ENCODE data around the gene KIR3DL1.
"Not testable (repeated sequence)": the region's sequence is repeated elsewhere in the genome, so short reads cannot be mapped to it uniquely, and the experiment has no call there.

DNA sequence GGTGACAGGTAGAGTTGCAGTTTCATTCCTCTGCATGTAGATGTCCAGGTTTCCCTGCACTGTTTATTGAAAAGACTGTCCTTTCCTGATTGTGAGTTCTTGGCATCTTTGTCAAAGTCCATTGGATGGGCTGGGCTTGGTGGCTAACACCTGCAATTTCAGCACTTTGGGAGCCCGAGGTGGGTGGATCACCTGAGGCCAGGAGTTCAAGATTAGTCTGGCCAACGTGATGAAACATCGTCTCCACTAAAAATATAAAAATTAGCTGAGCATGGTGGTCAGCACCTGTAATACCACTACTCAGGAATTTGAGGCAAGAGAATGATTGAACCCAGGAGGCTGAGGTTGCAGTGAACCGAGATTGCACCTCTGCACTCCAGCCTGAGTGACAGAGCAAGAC, 38.4 kb upstream of the KIR3DL1 start:
- TF ChIP-seq, protein P1, sequence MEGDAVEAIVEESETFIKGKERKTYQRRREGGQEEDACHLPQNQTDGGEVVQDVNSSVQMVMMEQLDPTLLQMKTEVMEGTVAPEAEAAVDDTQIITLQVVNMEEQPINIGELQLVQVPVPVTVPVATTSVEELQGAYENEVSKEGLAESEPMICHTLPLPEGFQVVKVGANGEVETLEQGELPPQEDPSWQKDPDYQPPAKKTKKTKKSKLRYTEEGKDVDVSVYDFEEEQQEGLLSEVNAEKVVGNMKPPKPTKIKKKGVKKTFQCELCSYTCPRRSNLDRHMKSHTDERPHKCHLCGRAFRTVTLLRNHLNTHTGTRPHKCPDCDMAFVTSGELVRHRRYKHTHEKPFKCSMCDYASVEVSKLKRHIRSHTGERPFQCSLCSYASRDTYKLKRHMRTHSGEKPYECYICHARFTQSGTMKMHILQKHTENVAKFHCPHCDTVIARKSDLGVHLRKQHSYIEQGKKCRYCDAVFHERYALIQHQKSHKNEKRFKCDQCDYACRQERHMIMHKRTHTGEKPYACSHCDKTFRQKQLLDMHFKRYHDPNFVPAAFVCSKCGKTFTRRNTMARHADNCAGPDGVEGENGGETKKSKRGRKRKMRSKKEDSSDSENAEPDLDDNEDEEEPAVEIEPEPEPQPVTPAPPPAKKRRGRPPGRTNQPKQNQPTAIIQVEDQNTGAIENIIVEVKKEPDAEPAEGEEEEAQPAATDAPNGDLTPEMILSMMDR (conservative IDR thresholded peaks at IDR 0.05; ENCODE audit: low read depth in 2 of 2): not testable (repeated sequence)
- TF ChIP-seq EZH2 (IDR thresholded peaks at IDR 0.05; ENCODE audit: low read depth, unreplicated experiment); POLR2AphosphoS5 (IDR thresholded peaks at IDR 0.05; ENCODE audit: low read depth); EZH2phosphoT487 (IDR thresholded peaks at IDR 0.05; ENCODE audit: unreplicated experiment); STAT1 (IDR thresholded peaks at IDR 0.05; ENCODE audit: unreplicated experiment); CREB1 (CRISPR knock-in tag; IDR thresholded peaks at IDR 0.05; ENCODE audit: low read depth); ZNF331 (CRISPR knock-in tag; IDR thresholded peaks at IDR 0.05; ENCODE audit: low read depth); JUNB (IDR thresholded peaks at IDR 0.05; ENCODE audit: unreplicated experiment); ZNF114 (CRISPR knock-in tag; IDR thresholded peaks at IDR 0.05); NANOG (IDR thresholded peaks at IDR 0.05; ENCODE audit: borderline replicate concordance): not testable (repeated sequence)
- TF ChIP-seq, protein P2, sequence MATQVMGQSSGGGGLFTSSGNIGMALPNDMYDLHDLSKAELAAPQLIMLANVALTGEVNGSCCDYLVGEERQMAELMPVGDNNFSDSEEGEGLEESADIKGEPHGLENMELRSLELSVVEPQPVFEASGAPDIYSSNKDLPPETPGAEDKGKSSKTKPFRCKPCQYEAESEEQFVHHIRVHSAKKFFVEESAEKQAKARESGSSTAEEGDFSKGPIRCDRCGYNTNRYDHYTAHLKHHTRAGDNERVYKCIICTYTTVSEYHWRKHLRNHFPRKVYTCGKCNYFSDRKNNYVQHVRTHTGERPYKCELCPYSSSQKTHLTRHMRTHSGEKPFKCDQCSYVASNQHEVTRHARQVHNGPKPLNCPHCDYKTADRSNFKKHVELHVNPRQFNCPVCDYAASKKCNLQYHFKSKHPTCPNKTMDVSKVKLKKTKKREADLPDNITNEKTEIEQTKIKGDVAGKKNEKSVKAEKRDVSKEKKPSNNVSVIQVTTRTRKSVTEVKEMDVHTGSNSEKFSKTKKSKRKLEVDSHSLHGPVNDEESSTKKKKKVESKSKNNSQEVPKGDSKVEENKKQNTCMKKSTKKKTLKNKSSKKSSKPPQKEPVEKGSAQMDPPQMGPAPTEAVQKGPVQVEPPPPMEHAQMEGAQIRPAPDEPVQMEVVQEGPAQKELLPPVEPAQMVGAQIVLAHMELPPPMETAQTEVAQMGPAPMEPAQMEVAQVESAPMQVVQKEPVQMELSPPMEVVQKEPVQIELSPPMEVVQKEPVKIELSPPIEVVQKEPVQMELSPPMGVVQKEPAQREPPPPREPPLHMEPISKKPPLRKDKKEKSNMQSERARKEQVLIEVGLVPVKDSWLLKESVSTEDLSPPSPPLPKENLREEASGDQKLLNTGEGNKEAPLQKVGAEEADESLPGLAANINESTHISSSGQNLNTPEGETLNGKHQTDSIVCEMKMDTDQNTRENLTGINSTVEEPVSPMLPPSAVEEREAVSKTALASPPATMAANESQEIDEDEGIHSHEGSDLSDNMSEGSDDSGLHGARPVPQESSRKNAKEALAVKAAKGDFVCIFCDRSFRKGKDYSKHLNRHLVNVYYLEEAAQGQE (IDR thresholded peaks at IDR 0.05; ENCODE audit: unreplicated experiment): not testable (repeated sequence)
- TF ChIP-seq, protein P3, sequence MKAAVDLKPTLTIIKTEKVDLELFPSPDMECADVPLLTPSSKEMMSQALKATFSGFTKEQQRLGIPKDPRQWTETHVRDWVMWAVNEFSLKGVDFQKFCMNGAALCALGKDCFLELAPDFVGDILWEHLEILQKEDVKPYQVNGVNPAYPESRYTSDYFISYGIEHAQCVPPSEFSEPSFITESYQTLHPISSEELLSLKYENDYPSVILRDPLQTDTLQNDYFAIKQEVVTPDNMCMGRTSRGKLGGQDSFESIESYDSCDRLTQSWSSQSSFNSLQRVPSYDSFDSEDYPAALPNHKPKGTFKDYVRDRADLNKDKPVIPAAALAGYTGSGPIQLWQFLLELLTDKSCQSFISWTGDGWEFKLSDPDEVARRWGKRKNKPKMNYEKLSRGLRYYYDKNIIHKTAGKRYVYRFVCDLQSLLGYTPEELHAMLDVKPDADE (IDR thresholded peaks at IDR 0.05): not testable (repeated sequence)
- TF ChIP-seq, protein P4, sequence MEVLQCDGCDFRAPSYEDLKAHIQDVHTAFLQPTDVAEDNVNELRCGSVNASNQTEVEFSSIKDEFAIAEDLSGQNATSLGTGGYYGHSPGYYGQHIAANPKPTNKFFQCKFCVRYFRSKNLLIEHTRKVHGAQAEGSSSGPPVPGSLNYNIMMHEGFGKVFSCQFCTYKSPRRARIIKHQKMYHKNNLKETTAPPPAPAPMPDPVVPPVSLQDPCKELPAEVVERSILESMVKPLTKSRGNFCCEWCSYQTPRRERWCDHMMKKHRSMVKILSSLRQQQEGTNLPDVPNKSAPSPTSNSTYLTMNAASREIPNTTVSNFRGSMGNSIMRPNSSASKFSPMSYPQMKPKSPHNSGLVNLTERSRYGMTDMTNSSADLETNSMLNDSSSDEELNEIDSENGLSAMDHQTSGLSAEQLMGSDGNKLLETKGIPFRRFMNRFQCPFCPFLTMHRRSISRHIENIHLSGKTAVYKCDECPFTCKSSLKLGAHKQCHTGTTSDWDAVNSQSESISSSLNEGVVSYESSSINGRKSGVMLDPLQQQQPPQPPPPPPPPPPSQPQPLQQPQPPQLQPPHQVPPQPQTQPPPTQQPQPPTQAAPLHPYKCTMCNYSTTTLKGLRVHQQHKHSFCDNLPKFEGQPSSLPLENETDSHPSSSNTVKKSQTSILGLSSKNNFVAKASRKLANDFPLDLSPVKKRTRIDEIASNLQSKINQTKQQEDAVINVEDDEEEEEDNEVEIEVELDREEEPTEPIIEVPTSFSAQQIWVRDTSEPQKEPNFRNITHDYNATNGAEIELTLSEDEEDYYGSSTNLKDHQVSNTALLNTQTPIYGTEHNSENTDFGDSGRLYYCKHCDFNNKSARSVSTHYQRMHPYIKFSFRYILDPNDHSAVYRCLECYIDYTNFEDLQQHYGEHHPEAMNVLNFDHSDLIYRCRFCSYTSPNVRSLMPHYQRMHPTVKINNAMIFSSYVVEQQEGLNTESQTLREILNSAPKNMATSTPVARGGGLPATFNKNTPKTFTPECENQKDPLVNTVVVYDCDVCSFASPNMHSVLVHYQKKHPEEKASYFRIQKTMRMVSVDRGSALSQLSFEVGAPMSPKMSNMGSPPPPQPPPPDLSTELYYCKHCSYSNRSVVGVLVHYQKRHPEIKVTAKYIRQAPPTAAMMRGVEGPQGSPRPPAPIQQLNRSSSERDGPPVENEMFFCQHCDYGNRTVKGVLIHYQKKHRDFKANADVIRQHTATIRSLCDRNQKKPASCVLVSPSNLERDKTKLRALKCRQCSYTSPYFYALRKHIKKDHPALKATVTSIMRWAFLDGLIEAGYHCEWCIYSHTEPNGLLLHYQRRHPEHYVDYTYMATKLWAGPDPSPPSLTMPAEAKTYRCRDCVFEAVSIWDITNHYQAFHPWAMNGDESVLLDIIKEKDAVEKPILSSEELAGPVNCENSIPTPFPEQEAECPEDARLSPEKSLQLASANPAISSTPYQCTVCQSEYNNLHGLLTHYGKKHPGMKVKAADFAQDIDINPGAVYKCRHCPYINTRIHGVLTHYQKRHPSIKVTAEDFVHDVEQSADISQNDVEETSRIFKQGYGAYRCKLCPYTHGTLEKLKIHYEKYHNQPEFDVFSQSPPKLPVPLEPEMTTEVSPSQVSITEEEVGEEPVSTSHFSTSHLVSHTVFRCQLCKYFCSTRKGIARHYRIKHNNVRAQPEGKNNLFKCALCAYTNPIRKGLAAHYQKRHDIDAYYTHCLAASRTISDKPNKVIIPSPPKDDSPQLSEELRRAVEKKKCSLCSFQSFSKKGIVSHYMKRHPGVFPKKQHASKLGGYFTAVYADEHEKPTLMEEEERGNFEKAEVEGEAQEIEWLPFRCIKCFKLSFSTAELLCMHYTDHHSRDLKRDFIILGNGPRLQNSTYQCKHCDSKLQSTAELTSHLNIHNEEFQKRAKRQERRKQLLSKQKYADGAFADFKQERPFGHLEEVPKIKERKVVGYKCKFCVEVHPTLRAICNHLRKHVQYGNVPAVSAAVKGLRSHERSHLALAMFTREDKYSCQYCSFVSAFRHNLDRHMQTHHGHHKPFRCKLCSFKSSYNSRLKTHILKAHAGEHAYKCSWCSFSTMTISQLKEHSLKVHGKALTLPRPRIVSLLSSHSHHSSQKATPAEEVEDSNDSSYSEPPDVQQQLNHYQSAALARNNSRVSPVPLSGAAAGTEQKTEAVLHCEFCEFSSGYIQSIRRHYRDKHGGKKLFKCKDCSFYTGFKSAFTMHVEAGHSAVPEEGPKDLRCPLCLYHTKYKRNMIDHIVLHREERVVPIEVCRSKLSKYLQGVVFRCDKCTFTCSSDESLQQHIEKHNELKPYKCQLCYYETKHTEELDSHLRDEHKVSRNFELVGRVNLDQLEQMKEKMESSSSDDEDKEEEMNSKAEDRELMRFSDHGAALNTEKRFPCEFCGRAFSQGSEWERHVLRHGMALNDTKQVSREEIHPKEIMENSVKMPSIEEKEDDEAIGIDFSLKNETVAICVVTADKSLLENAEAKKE (CRISPR knock-in tag; IDR thresholded peaks at IDR 0.05): not testable (repeated sequence)
